ENCODE data around the gene HTT. TPM values are rescaled to one million over a fixed set of nuclear protein-coding genes. Genes with fewer than 3 reads are reported as not detected.

HTT gene
- total and polyA plus RNA-seq, 2 of the 8 experiments (the other 6 are each of a cell fraction or from before 2014, with no cell fraction given): 24.0 to 71.0 TPM

GRCh38 chr4:3231471-3231870 lies 157.0 kb downstream of the HTT start:
- Histone ChIP-seq H3K23ac (ENCODE audit: insufficient read length) (no peak overlapping the region), H2BK15ac (ENCODE audit: low read length) (no peak overlapping the region), H3K79me1 (ENCODE audit: low read depth, low read length) (no peaks in the 10 kb centered on the region; the same call in 1 of the 2 replicates), H4K20me1 (replicated peaks in 1 of 2; ENCODE audit: control insufficient read depth in 1 of 2, insufficient read depth in 2 of 2, low read length in 2 of 2) (peaks cover 30 to 33% of the 10 kb centered on the region in 2 experiments), H2BK120ac (replicated peaks; ENCODE audit: low read depth, low read length) (no peak overlapping the region), H2BK5ac (ENCODE audit: low read depth, low read length) (no peak overlapping the region), H3K4me2 (ENCODE audit: insufficient read depth in 1 of 2, low read depth in 2 of 2, low read length in 2 of 2) (no peak overlapping the region), H4K91ac (replicated peaks; ENCODE audit: insufficient read length, low read length) (no peak overlapping the region), H3K27ac (ENCODE audit: low read depth, low read length) (no peak overlapping the region), H3K4ac (replicated peaks; ENCODE audit: insufficient read length, low read depth, low read length) (no peak overlapping the region), H3K27me3 (replicated peaks in 1 of 4; ENCODE audit: control insufficient read depth in 3 of 4, extremely low read depth in 1 of 4, insufficient read depth in 3 of 4, low read length in 3 of 4) (peaks cover 4 to 23% (median 10%) of the 10 kb centered on the region in 4 experiments; a peak in 5 of 7 replicates), H4K5ac (ENCODE audit: insufficient read length, low read depth, low read length) (no peak overlapping the region), H3K79me2 (ENCODE audit: control insufficient read depth in 1 of 2, insufficient read depth in 2 of 2, low read length in 2 of 2) (no peaks in the 10 kb centered on the region), H3K36me3 (ENCODE audit: control insufficient read depth in 2 of 4, insufficient read depth in 4 of 4, low read length in 3 of 4) (peaks cover 25 to 61% (median 49%) of the 10 kb centered on the region in 4 experiments), H3K23me2 (ENCODE audit: low read depth, low read length) (no peaks in the 10 kb centered on the region; the same call in 1 of the 2 replicates), H2AFZ (ENCODE audit: low read length) (no peak overlapping the region), H3K18ac (ENCODE audit: extremely low read depth, low read length) (no peak overlapping the region), H3K4me3 (ENCODE audit: extremely low read depth in 1 of 4, insufficient read depth in 2 of 4, low read depth in 3 of 4, low read length in 4 of 4) (no peak overlapping the region), H2AK5ac (ENCODE audit: low read depth, low read length) (no peak overlapping the region), H2BK20ac (ENCODE audit: low read length) (no peak overlapping the region), H3K14ac (ENCODE audit: insufficient read length) (no peak overlapping the region), H2BK12ac (ENCODE audit: low read depth, low read length) (no peak overlapping the region), H3K4me1 (replicated peaks in 1 of 4; ENCODE audit: control insufficient read depth in 3 of 4, insufficient read depth in 4 of 4, low read length in 3 of 4) (no peaks in the 10 kb centered on the region; a peak in 2 of 7 replicates), H3K56ac (replicated peaks; ENCODE audit: insufficient read length, low read depth, low read length) (no peak overlapping the region), H4K8ac (ENCODE audit: extremely low read depth, insufficient read depth, low read length) (no peak overlapping the region), H3K9me3 (ENCODE audit: insufficient read depth in 2 of 2, low read depth in 1 of 2, low read length in 1 of 2) (peaks cover 0 to 3% of the 10 kb centered on the region in 2 experiments; a peak in 1 of 4 replicates), H3K9ac (replicated peaks in 1 of 4; ENCODE audit: extremely low read depth in 1 of 4, low read depth in 3 of 4, low read length in 3 of 4) (no peak overlapping the region)
- ChIA-PET CTCF (ENCODE audit: partially characterized antibody) (interaction anchor here (1.3 kb wide), 1 partner anchor 93 kb away, joined by 6 read pairs; no protein-coding TSS in a partner anchor), POLR2A (ENCODE audit: partially characterized antibody) (no interaction called here)
- WGBS, 2 experiments (ENCODE audit: extremely low coverage in 1 of 2, insufficient coverage in 1 of 2, insufficient read length in 1 of 2, insufficient replicate concordance in 2 of 2, low coverage in 1 of 2, low lambda C conversion rate in 2 of 2, missing lambda C conversion rate in 1 of 2): 95% methylated on average over 9 of the region's 9 CpGs; no CpG with 5 or more reads in 1 of the 2 experiments
- no peak for DNase-seq (ENCODE audit: low read depth in 1 of 2, low spot score in 2 of 2)
- no peak for FAIRE-seq
- no peak for TF ChIP-seq KDM1A (IDR thresholded peaks at IDR 0.05; ENCODE audit: borderline replicate concordance, low read length)
